Panc1 (cell line): ENCODE results near the gene MACROD2.

Source experiments
- POLR2AphosphoS5 ChIP-seq: IDR thresholded peaks from 2 replicates; pipeline ENCODE4 v1.6.1; 2012; ENCODE audit warnings: mild to moderate bottlenecking, low read depth, low read length, moderate library complexity
- SIN3A ChIP-seq: IDR thresholded peaks from 2 replicates; pipeline ENCODE4 v1.6.1; 2012; ENCODE audit warnings: low read depth, mild to moderate bottlenecking, low read length, moderate library complexity, borderline replicate concordance; ENCODE audit not compliant: insufficient read depth
- TCF7L2 ChIP-seq: IDR thresholded peaks from 2 replicates; pipeline ENCODE4 v1.6.1; 2011; ENCODE audit warnings: mild to moderate bottlenecking, low read depth, low read length, inconsistent platforms
- TF ChIP-seq, protein P1 (sequence below): fragments of 450-650 bp; IDR thresholded peaks from 2 replicates; pipeline ENCODE4 v1.5.1; 2017; ENCODE audit warnings: mild to moderate bottlenecking
- TF ChIP-seq, protein P2 (sequence below), 2 experiments: IDR thresholded peaks; 2 replicates each; pipeline ENCODE4 v1.6.1; 2011 to 2012; ENCODE audit warnings: low read depth in 2 of 2, control low read depth in 1 of 2, low read length in 1 of 2, mild to moderate bottlenecking in 1 of 2, moderate library complexity in 1 of 2; ENCODE audit not compliant: insufficient read depth in 1 of 2

DNA sequence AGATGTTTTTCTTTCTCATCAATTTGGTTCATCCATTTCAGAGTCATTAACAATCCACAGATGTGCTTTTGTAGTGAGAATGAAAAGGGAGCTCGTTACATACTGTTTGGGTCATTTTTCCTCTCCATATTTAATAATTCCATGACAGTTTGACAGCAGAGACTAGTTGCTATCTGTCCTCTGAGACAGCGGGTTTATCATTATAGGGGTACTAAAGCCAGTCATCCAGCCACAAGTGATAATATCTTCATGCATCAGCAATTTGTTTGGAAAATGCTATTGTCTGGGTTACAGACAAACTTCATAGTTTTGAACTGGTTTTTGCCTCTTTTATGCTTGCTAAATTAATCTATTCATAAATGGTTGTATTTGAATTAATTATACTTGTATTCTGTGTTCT is 692.7 kb downstream of the MACROD2 start:
- TF ChIP-seq, protein P1, sequence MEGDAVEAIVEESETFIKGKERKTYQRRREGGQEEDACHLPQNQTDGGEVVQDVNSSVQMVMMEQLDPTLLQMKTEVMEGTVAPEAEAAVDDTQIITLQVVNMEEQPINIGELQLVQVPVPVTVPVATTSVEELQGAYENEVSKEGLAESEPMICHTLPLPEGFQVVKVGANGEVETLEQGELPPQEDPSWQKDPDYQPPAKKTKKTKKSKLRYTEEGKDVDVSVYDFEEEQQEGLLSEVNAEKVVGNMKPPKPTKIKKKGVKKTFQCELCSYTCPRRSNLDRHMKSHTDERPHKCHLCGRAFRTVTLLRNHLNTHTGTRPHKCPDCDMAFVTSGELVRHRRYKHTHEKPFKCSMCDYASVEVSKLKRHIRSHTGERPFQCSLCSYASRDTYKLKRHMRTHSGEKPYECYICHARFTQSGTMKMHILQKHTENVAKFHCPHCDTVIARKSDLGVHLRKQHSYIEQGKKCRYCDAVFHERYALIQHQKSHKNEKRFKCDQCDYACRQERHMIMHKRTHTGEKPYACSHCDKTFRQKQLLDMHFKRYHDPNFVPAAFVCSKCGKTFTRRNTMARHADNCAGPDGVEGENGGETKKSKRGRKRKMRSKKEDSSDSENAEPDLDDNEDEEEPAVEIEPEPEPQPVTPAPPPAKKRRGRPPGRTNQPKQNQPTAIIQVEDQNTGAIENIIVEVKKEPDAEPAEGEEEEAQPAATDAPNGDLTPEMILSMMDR, result no peak
- no peak for TF ChIP-seq POLR2AphosphoS5
- TF ChIP-seq TCF7L2, result no peak
- TF ChIP-seq, protein P2, sequence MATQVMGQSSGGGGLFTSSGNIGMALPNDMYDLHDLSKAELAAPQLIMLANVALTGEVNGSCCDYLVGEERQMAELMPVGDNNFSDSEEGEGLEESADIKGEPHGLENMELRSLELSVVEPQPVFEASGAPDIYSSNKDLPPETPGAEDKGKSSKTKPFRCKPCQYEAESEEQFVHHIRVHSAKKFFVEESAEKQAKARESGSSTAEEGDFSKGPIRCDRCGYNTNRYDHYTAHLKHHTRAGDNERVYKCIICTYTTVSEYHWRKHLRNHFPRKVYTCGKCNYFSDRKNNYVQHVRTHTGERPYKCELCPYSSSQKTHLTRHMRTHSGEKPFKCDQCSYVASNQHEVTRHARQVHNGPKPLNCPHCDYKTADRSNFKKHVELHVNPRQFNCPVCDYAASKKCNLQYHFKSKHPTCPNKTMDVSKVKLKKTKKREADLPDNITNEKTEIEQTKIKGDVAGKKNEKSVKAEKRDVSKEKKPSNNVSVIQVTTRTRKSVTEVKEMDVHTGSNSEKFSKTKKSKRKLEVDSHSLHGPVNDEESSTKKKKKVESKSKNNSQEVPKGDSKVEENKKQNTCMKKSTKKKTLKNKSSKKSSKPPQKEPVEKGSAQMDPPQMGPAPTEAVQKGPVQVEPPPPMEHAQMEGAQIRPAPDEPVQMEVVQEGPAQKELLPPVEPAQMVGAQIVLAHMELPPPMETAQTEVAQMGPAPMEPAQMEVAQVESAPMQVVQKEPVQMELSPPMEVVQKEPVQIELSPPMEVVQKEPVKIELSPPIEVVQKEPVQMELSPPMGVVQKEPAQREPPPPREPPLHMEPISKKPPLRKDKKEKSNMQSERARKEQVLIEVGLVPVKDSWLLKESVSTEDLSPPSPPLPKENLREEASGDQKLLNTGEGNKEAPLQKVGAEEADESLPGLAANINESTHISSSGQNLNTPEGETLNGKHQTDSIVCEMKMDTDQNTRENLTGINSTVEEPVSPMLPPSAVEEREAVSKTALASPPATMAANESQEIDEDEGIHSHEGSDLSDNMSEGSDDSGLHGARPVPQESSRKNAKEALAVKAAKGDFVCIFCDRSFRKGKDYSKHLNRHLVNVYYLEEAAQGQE (IDR thresholded peaks at IDR 0.05; ENCODE audit: insufficient read depth in 1 of 2, low read depth in 2 of 2, low read length in 1 of 2), result no peak
- no peak for TF ChIP-seq SIN3A
